GM23248 (cell line): Measurements from ENCODE around the gene TTC3.

Experiments used
- EZH2 ChIP-seq: fragments of 200-600 bp; sonication (generic); IDR thresholded peaks from 2 replicates; pipeline ENCODE4 v1.6.1; 2018; ENCODE audit warnings: antibody characterized with exemption, mild to moderate bottlenecking; ENCODE audit not compliant: insufficient read depth, poor library complexity, severe bottlenecking
- EZH2phosphoT487 ChIP-seq: fragments of 200-600 bp; sonication (generic); IDR thresholded peaks from 2 replicates; pipeline ENCODE4 v1.6.1; 2018; ENCODE audit warnings: antibody characterized with exemption, moderate library complexity, mild to moderate bottlenecking, low read depth; ENCODE audit not compliant: insufficient read depth

GRCh38 chr21:37184784-37185593, 111.9 kb downstream of the TTC3 start:
- TF ChIP-seq EZH2, result no peak
- no peak for TF ChIP-seq EZH2phosphoT487
